ENCODE results near the gene RAB27B. TPM values are rescaled to one million over a fixed set of nuclear protein-coding genes. Genes with fewer than 3 reads are reported as not detected.
"Not testable (repeated sequence)": the region's sequence is repeated elsewhere in the genome, so short reads cannot be mapped to it uniquely, and the experiment has no call there.

Gene RAB27B
- total RNA-seq, 1 donor from 2014 or later: 0.11 TPM

GRCh38 chr18:54806526-54806925, 21.8 kb upstream of the RAB27B start:
- intact Hi-C loops (cut with DNase I): no loop called here
- no peak for TF ChIP-seq CTCF (IDR thresholded peaks at IDR 0.05)
- H3K27me3 ChIP-seq: no peaks in the 10 kb centered on the region
- no peaks in the 10 kb centered on the region for H3K4me1 ChIP-seq
- H3K27ac ChIP-seq: no peak overlapping the region
- no peaks in the 10 kb centered on the region for H3K36me3 ChIP-seq
- H3K9me3 ChIP-seq: no peaks in the 10 kb centered on the region
- H3K4me3 ChIP-seq: no peak overlapping the region
- DNase-seq (ENCODE audit: low spot score in 2 of 2): no peak

GRCh38 chr18:54807303-54807702, 21.0 kb upstream of the RAB27B start:
- H3K4me3 ChIP-seq: no peak overlapping the region
- intact Hi-C loops (cut with DNase I): no loop called here
- no peaks in the 10 kb centered on the region for H3K27me3 ChIP-seq

GRCh38 chr18:54810662-54811061, 17.6 kb upstream of the RAB27B start:
- DNase-seq (ENCODE audit: low spot score in 2 of 2); H3K27ac ChIP-seq; H3K9me3 ChIP-seq; intact Hi-C loops (cut with DNase I); H3K4me1 ChIP-seq; H3K36me3 ChIP-seq; H3K27me3 ChIP-seq; H3K4me3 ChIP-seq: not testable (repeated sequence)

More at GRCh38 chr18:54807303-54807702, 21.0 kb upstream of the RAB27B start:
- H3K36me3 ChIP-seq: no peaks in the 10 kb centered on the region
- no peaks in the 10 kb centered on the region for H3K9me3 ChIP-seq
- no peak for TF ChIP-seq CTCF (IDR thresholded peaks at IDR 0.05)
- no peak overlapping the region for H3K27ac ChIP-seq
- DNase-seq (ENCODE audit: low spot score in 2 of 2): no peak
- H3K4me1 ChIP-seq: no peaks in the 10 kb centered on the region

- intact Hi-C loops (cut with DNase I): no loop called here
- TF ChIP-seq CTCF (IDR thresholded peaks at IDR 0.05): no peak
- Histone ChIP-seq H3K4me1 (no peaks in the 10 kb centered on the region), H3K27me3 (no peaks in the 10 kb centered on the region), H3K36me3 (no peaks in the 10 kb centered on the region), H3K9me3 (no peaks in the 10 kb centered on the region), H3K4me3 (no peak overlapping the region), H3K27ac (no peak overlapping the region)
- DNase-seq (ENCODE audit: low spot score in 2 of 2): no peak
Observed at GRCh38 chr18:54812885-54813284, 15.4 kb upstream of the RAB27B start.

DNA sequence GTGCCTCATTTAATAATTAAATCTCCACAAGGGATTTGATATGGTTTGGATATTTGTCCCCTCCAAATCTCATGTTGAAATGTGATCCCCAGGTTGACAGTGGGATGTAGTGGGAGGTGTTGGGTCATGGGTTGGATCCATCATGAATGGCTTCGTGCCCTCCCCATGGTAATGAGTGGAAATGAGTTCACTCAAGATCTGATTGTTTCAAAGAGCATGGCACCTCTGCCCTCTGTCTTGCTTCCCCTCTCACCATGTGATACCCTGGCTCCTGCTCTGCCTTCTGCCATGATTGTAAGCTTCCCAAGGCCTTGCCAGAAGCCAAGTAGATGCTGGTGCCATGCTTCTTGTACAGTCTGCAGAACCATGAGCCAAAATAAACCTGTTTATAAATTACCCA, 15.0 kb upstream of the RAB27B start:
- H3K4me1 ChIP-seq: no peaks in the 10 kb centered on the region
- TF ChIP-seq CTCF (IDR thresholded peaks at IDR 0.05): no peak
- no peak for DNase-seq (ENCODE audit: low spot score in 2 of 2)
- H3K36me3 ChIP-seq: no peaks in the 10 kb centered on the region
- no peaks in the 10 kb centered on the region for H3K27me3 ChIP-seq
- intact Hi-C loops (cut with DNase I): no loop called here
- no peaks in the 10 kb centered on the region for H3K9me3 ChIP-seq
- no peak overlapping the region for H3K27ac ChIP-seq
- H3K4me3 ChIP-seq: no peak overlapping the region

GRCh38 chr18:54813977-54814565, 14.2 kb upstream of the RAB27B start:
- Histone ChIP-seq H3K36me3 (no peaks in the 10 kb centered on the region), H3K9me3 (no peaks in the 10 kb centered on the region), H3K4me1 (no peaks in the 10 kb centered on the region), H3K4me3 (no peak overlapping the region), H3K27me3 (no peaks in the 10 kb centered on the region), H3K27ac (no peak overlapping the region)
- TF ChIP-seq CTCF (IDR thresholded peaks at IDR 0.05): no peak
- DNase-seq (ENCODE audit: low spot score in 2 of 2): no peak
- intact Hi-C loops (cut with DNase I): no loop called here
